Activated CD4-positive, alpha-beta T cell treated with anti-CD3 and anti-CD28 coated beads, Interleukin-2, amount 50 U/mL, for 48 hours (primary cell): Measurements from ENCODE around the gene S100B.

Experiments
- DNase-seq, 2 experiments: peaks; one replicate each; pipeline ENCODE4 v3.0.0-alpha.2; 2020

The S100B gene

DNA sequence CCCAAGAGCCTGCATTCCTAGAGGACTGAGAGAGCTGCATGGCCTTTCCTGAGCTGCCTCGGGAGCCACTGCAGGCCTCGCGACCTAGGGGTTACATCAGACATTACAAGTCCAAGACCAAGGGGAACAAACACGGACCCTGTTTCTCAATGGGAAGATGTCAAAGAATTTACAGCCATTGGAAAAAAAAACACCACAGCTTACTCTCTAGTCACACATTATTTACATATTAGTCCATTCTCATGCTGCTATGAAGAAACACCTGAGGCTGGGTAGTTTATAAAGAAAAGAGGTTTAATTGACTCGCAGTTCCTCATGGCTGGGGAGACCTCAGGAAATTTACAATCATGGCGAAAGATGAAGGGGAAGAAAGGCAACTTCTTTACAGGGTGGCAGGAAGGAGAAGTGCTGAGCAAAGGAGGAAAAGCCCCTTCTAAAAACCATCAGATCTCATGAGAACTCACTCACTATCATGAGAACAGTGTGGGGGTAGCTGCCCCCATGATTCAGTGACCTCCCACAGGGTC lies 22.2 kb upstream of the S100B start:
- no peak for DNase-seq

DNA sequence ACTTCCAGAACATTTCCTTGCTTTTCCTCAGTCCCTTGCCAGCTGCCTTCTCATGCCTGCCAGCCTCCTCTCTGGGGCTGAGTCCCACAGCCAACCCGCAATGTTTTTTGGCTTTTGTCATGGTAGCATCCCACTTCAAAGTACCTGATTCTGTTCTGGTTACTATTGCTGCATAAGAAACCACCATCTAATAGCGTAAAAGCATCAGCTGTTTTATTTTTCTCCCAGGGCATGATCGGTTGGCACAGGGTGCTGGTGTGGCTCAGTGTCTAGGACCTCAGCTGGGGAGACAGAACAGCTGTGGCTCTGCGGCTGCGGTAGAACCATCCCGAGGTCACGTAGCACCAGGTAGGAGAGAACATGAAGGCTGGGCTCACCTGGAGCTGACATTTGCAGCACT lies 21.7 kb upstream of the S100B start:
- DNase-seq, result no peak

DNA sequence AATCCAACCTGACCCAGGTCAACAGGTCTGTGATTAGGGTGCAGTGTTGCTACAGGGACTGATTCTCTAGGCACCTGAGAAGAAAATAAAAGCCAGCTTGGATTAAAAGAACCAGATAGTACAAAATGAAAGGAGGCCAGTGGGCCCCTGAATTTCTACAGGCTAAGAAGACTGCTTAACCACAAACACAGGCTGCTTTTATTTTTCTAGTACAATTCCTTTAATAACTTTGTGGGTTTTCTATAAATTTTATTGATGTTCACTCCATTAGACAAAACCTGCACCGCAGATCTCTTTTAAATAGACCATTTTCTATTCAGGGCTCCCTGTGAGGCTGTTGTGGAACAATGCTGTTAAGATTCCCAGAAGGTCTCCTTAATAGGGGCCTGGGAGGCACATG lies 20.9 kb upstream of the S100B start:
- DNase-seq, result no peak

DNA sequence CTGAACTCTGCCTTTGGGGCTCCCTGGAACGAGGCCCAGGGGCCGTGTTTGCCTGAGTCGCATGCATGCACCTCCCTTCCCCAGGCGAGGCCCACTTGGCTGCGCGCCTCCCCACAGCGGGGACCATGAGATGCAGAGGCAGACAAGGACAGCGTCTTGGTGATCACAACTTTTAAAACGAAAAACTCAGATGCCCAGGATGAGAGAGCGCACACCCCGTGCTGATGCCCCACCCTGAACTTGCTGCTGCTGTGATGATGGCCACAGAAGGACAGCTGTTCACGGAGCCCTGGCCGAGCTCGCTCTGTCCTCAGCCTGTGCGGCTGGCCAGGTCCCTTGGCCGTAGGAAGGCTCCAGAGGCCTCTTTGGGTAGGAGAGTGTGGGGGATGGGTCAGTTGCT lies 19.2 kb upstream of the S100B start:
- DNase-seq, result no peak

DNA sequence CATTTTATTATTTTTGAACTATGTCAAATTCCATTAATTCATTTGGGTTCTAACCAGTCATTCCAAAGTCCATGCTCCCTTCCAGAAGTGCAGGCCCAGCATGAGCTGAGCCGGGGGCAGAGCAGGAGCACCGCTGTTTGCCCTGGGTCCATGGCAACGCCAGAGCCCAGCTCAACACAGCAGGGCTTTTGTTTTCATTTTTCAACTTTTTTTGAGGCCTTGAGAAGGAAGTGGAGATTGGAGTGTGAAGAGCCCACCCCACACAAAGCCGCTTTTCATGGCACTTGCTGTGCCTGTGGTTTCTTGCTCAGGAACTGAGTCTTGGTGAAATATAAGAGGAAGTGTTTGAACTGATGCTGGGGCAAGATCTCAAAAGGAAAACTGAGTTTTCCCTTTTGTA lies 17.3 kb upstream of the S100B start:
- DNase-seq, result no peak

DNA sequence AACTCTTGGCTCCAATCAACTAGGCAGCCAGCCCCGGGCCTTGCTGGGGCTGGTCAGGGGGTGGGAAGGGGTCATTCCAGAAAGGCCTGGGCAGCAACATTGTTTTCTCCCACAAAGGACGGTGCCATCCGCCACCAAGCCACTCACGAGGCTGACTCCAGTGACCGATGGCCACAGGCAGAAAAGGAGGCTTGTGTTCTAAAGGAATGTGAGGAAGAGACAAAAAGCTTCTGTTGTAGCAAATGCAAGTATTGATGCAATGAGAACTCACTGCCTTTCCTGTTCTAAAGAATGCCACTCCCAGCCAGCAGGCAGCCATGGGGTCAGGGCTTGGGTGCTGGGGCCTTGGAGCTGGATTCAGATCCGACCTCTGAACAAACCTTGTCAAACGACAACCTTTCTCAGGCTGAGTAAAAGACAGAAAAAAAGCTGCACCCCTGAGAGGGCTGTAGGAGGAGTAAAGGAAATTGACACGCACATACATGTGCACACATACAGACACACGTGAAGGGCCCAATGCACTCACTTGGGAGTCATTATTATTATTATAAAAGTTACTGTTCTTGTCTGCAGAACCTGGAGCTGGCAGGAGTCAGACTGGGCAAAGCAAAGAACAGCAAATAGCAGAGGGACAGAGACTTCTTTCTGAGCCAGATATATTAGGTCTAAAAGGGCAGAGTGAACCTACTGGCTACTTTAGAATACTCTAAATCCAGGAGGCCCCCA lies 16.7 kb upstream of the S100B start:
- DNase-seq, result no peak

DNA sequence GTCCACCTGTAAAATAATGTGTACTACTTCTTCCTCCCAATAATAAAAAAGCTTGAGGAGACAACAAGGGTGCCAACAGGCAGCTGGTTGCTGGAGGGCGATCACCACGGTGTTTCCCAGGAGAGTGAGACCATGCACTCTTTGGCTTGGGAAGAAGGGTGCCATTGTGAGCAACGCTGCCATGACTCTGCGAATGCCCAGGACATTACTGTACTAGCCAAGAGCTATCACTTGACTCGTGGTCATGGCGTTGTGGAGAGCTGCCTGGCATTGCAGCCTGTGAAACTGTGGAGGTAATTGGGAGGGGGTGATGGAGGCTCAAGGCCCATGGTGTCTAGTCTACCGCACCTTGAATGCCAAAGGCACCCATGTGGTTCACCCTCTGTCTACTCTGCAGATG lies 16.0 kb upstream of the S100B start:
- no peak for DNase-seq

DNA sequence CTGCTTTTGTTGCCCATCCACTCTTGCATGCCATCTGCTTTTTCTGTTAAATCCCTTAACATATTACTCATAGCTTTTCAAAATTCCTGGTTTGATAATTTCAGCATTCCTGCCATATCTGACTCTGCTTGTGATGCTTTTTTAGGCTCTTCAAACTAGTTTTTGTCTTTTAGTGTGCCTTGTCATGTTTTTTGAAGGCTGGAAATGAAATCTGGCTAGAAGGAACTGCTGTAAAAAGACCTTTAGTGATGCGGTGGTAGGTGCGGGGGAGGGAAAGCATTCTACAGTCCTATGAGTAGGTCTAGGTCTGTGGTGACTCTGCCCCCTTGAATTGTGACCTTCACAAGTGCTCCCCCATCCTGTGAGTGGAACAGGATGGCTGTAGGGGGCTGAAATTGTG lies 15.0 kb upstream of the S100B start:
- DNase-seq, result no peak

DNA sequence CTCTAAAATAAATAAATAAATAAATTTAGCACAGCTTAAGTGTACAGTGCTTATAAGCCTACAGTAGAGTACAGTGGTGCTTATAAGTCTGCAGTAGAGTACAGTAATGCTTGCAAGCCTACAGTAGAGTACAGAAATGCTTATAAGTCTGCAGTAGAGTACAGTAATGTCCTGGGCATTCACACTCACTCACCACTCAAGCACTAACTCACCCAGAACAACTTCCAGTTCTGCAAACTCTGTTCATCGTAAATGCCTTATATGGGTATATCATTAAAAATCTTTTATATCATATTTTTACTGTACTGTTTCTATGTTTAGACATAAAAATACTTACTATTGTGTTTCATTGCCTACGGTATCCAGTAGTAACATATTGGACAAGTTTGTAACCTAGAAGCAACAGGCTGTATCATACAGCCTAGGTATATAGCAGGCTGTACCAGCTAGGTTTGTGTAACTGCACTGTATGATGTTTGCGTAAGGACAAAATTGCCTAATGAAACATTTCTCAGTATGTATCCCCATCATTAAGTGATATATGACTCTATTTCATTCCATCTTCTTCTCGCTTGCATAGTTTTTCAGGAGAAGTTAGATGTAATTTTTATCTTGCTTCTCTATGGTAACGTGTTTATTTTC lies 14.0 kb upstream of the S100B start:
- no peak for DNase-seq

DNA sequence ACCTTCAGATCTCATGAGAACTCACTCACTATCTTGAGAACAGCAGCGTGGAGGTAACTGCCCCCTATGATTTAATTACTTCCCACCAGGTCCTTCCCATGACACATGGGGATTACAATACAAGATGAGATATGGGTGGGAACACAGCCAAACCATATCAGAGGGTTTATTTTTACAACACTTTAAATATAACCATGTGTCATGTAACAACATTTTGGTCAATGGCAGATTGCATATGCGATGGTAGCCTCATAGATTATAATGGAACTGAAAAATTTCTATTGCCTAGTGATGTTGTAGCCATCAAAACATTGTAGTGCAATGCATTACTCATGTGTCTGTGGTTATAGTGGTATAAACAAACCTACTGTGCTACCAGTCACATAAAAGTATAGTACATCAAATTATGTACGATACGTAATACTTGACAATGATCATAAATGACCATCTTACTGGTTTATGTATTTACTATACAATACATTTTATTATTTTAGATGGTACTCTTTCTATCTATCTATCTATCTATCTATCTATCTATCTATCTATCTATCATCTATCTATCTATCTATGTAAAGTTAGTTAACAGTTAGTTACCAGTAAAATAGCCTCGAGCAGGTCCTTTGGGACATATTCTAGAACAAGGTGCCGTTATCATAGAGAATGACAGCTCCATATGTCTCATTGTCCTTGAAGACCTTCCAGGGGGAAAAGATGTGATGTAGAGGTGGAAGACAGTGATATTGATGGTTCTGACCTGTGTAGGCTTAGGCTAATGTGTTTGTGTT lies 12.6 kb upstream of the S100B start:
- DNase-seq, result no peak

DNA sequence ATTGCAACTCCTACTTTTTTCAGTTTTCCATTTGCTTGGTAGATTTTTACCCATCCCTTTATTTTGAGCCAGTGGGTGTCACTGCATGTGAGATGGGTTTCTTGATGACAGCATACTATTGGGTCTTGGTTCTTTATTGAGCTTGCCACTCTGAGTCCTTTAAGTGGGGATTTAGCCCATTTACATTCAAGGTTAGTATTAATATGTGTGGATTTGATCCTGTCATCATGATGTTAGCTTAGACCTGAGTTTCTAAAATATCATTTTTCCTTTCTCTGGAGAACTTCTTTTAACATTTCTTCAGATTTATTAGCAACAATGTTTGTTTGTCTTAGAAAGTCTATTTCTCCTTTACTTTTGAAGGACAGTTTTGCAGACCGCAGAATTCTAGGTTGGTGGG lies 11.8 kb upstream of the S100B start:
- no peak for DNase-seq

DNA sequence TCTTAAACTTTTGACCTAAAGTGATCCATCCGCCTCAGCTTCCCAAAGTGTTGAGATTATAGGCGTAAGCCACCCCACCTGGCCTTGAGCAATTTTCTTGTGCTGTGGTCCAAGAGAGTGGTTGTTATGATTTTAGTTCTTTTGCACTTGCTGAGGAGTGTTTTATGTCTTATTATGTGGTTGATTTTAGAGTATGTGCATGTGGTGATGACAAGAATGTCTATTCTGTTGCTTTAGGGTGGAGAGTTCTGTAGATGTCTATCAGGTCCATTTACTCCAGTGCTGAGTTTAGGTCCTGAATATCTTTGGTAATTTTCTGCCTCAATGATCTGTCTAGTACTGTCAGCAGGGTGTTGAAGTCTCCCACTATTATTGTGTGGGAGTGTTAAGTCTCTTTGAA lies 11.2 kb upstream of the S100B start:
- no peak for DNase-seq

DNA sequence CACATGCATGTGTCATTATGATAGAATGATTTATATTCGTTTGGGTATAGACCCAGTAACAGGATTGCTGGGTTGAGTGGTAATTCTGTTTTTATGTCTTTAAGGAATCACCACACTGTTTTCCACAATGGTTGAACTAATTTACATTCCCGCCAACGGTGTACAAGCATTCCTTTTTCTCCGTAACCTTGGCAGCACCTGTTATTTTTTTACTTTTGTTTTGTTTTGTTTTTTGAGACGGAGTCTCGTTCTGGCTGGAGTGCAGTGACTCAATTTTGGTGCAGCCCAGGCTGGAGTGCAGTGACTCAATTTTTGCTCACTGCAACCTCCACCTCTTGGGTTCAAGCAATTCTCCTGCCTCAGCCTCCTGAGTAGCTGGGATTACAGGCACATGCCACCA lies 8.5 kb upstream of the S100B start:
- no peak for DNase-seq

DNA sequence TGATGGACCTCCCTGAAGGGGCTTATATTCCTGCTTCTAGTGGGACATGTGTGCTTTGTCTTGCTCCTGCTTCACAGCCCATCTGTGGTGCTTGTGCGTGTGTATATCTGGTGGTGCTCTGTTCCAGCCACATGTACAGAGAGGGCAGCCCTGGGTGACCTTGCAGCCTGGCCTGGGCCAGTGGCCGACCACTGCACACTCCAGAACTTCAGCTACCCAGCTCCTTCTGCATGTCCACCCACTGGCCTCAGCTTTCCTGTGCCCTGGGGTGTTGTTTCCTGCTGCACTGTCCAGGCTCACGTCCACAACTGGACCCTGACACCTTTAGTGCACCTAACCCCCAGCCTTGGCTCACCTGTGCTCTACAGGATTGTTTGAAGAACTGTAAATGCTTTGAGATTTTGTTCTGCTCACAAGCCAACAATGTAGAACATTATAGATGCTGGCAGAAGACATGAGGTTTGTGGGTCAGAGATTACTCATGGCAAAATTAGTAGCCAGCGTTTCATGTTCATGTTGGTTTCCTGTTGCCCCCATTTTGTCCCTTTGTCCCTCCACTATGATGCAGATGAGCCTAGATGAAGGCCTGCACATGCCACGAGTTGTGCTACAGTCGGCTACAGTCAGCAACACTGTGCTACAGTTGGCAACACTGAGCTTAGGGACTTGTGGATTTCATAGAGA lies 5.3 kb upstream of the S100B start:
- no peak for DNase-seq

DNA sequence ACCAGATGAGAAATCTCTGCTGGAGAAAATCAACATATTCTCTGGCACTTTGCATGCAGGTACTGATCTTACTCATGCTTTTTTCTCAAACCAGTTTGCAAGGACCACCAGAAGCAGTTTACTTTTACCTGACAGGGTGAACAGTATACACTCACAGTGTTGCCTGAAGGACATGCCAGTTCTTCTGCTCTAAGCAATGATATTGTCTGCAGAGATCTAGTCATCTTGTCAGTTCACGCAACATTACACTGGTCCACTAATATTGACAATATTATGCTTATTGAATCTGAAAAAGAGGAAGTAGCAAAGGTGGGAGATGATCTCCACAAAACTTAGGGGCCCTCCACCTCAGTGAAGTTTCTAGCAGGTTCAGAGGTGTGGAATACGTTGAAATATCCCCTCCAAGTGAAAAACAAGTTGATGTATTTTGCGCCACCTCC lies 3.8 kb upstream of the S100B start:
- no peak for DNase-seq

DNA sequence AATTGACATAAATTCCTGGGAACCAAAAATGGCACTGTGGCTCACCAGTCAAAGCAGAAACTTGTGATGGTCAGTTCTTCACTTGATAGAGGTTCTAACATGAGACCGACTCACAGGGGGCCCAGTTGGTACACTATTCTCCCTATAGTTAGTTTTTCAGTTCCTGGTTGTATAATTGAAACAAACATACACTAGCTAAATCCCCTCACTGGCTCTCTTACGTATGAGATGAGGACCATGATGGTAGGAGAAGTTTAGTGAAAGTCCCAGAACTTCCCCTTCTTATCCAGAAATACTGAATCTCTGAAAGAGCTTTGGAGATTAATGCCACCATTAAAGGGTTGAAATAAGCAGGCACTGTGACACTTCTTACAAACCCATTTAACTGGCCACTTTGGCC lies 2.8 kb upstream of the S100B start:
- no peak for DNase-seq

DNA sequence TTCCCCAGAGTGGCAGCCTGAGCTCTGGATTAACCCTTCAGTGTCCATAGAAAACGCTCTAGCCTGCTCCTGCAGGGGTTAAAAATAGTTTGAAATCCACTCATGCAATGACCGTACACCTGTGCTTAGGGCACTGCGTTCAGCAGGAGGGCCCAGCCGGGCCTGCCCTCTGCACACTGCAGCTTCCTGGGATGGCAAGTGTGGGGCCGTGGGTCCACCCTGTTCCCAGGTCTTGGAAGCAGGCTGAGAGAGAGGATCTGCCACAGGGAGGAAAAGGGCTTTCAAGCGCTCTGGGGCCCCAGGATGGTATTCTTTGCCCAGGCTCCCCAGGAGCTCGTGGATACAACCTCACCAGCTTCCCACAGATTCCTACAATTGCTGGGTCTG lies 1.5 kb upstream of the S100B start:
- DNase-seq, result no peak

DNA sequence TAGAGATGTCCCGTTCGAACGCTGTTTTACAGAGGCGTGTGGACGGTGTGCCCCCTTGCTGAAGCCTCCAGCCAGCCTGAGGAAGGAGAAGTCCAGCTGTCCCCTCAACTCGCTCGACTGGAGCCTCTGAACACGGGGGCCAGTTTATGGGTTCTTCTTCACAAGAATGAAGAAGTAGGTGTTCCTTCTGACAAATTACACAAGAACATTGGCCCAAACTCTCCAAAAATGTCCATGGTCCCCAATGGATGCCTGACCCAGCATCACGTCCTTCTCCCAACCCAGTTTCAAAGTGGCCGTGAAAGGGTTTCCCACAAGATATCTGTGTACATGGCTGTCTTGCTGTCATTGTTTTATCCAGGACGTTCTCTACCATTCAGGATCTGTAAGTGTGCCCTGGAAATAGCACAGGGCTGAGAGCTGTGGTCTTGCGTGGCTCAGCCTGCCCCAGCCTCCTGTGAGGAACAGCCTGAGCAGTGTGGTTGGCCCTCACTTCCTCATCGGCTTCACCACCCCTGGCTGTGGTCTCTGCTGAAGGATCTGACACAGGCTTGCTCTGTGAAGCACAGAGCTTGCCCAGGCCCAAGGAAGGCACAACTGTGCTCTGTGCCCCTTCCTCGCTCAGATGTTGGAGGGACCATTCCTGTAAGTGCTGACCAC lies 1.0 kb upstream of the S100B start:
- peak; percentile 33 to 36 for DNase-seq

DNA sequence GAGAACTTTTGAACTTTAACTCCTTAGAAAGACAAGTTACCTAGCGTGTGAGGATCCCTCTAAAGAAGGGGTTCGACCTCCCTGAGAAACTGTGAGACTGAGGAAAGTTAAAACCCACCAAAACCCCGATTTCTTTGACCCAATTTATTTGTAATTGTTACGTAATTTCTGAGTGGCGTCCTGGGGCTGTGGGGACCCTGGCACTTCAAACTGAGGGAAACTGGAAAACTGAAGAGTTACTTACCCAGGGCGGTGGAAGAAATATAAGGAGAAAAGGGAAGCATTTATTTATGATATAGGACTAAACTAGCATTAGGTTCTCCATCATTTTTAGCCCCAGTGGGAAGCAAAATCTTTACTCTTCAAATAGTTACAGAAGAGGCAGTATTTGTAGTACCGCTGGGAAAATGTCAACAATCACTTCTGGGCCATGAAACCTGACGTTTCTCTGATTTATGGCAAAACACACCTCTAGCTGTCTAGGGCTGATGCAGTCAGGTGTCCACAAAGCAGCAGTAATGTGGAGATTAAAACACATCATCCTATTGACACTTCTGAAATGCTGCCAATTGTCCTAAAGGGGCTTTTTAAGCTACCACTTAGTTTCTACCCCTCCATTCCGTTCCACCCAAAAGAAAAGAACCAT lies 430 bp downstream of the S100B start:
- no peak for DNase-seq

DNA sequence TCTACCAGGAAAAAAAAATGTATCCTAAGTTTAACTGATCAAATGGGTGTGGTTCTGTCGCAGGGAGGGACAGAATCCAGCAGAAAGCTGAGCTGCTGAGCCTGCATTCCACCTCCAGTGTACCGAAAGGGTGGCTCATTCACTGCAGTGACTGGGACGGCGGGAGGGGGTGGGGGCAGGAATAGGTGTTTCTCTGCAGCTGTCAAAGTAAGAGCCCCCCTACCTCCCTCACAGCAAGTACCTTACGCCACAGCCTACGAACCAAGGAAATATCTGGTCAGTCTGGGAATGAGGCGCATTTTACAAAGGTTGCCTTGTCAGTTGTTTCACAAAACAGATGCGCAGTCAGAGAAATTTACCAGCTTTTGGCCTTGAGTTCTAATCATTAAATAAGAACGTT lies 1.7 kb downstream of the S100B start:
- DNase-seq, result no peak

DNA sequence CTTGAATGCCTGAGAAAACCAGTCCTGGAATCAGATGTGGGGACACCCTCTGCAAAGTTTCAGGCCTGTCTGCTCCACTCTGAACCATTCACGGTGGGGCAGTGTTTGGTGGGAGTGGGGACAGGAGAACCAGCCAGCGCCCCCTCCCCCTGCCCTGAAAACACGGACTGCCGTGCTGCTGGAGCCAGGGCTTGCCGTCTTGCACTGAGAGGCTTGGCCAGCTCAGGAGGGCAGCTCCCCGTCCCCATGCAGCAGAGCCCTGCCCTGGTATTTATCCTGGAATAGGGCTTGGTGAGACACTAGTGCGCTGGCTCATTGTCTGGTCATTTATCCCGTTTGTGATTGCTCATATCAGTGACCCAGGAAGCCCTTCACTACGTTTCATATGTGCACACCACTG lies 3.9 kb downstream of the S100B start:
- DNase-seq, result no peak

DNA sequence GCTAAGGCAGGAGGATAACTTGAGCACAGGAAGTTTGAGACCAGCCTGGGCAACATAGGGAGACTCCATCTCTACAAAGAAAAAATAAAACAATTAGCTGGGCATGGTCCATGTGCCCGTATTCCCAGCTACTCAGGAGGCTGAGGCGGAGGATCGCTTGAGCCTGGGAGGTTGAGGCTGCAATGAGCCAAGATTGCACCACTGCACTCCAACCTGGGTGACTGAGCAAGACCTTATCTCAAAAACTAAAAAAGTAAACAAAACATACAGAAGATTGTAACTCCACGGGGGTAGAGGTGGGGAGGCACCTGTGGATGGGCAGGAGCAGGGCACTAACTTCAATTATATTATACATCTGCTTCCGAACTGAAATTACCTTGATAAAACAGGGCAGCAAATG lies 4.6 kb downstream of the S100B start:
- DNase-seq, result no peak
